Adrenal gland (tissue), 12 donors: Measurements from ENCODE around the gene CACNA1C. TPM values are rescaled to one million over a fixed set of nuclear protein-coding genes. Genes with fewer than 3 reads are reported as not detected.
A peak's percentile ranks its signal among the peaks of the same experiment; 100 is the strongest.

ENCODE experiments used
- DNase-seq, 7 donors: peaks; one replicate each; pipeline ENCODE4 v3.0.0-alpha.2; 2019 to 2020
- H3K27ac ChIP-seq, 5 donors: fragments of 200-600 bp; sonication (generic) in 4 of 5; 1 replicate in 3 of 5; 2 replicates in 2 of 5; pipeline versions ENCODE4 v1.5.1 to v1.8.0; 2016 to 2020; ENCODE audit warnings: mild to moderate bottlenecking in 1 of 5
- H3K27me3 ChIP-seq: fragments of 200-600 bp; 2 replicates; pipeline ENCODE4 v1.8.0; 2021
- H3K36me3 ChIP-seq, 2 donors: fragments of 200-600 bp; replicated peaks in 1 of 2; 1 replicate in 1 of 2; 2 replicates in 1 of 2; pipeline versions ENCODE4 v1.5.1 to v1.8.0; 2018 to 2022
- H3K4me1 ChIP-seq, 2 donors: fragments of 200-600 bp; replicated peaks in 1 of 2; 1 replicate in 1 of 2; 2 replicates in 1 of 2; pipeline versions ENCODE4 v1.5.1 to v1.8.0; 2018 to 2021
- H3K4me3 ChIP-seq, 4 donors: fragments of 200-600 bp; sonication (generic) in 3 of 4; one replicate each; pipeline ENCODE4 v1.5.1; 2016 to 2018
- H3K9me3 ChIP-seq, 3 donors: fragments of 200-600 bp; sonication (generic) in 1 of 3; replicated peaks in 1 of 3; 1 replicate in 2 of 3; 2 replicates in 1 of 3; pipeline versions ENCODE4 v1.5.1 to v1.8.0; 2016 to 2021
- POLR2A ChIP-seq, 2 donors: fragments of 450-650 bp; IDR thresholded peaks; one replicate each; pipeline ENCODE4 v1.6.1; 2017; ENCODE audit warnings: antibody characterized with exemption in 2 of 2, mild to moderate bottlenecking in 2 of 2, moderate library complexity in 1 of 2
- WGBS, 4 donors: extraction: QIAGEN DNeasy Blood & Tissue Kit in 2 of 4; methylation state at CpG; one replicate each; pipeline versions ENCODE4 v1.1.5 to v1.1.7; 2013 to 2017; 5-methylcytosine and 5-hydroxymethylcytosine counted together
- intact Hi-C, 2 donors: fragments of 100-400 bp; cut with DNase I; formaldehyde crosslinking; loops; one replicate each; pipeline versions ENCODE4 v1.14.1 to v1.15.0; 2022 to 2023
- polyA plus RNA-seq, 3 donors: library from polyadenylated mRNA; stranded (reverse); fragments of 200-250 nt in 2 of 3; fragments of 350-450 nt in 1 of 3; fragmentation: Illumina TruSeq in 1 of 3; extraction: RNeasy Lipid Tissue Mini Kit (QIAGEN cat#74804) in 1 of 3; gene quantifications; one replicate each; pipeline ENCODE4 v1.2.3, GENCODE V29; 2013 to 2014
- total RNA-seq, 9 donors: library from RNA; depleted of rRNA in 4 of 9; stranded (reverse); fragments of >200 nt in 4 of 9; fragments of 120-200 nt in 1 of 9; fragmentation: NEBNext Ultra II Directional in 1 of 9; extraction: Animal tissue kit (Norgen Biotek cat#: 25700) in 1 of 9; gene quantifications; one replicate each; pipeline versions ENCODE4 v1.1.0 to v1.2.4, GENCODE V29; 2013 to 2023
- TF ChIP-seq, protein P1 (sequence below), 6 experiments: fragments of 450-650 bp in 4 of 6; fragments of 200-600 bp in 2 of 6; sonication (generic) in 1 of 6; IDR thresholded peaks; 1 replicate in 5 of 6; 2 replicates in 1 of 6; pipeline versions ENCODE4 v1.5.1 to v1.8.0; 2016 to 2021; ENCODE audit warnings: antibody characterized with exemption in 6 of 6, mild to moderate bottlenecking in 2 of 6, moderate library complexity in 1 of 6
- donor health status: healthy with polysubstance abuse.
- donor health status: Bipolar disorder and iron deficiency.
- donor health status: DM: yes; HTN: yes; CAD: no.
- donor health status: DM: no; HTN: no; CAD: no.
- donor health status: DM: no; HTN: no; CAD: no.
- donor health status: DM: yes; HTN: yes; CAD: no.

Gene CACNA1C
- total and polyA plus RNA-seq, 12 donors = 1.4 to 5.8 (median 3.5) TPM

DNA sequence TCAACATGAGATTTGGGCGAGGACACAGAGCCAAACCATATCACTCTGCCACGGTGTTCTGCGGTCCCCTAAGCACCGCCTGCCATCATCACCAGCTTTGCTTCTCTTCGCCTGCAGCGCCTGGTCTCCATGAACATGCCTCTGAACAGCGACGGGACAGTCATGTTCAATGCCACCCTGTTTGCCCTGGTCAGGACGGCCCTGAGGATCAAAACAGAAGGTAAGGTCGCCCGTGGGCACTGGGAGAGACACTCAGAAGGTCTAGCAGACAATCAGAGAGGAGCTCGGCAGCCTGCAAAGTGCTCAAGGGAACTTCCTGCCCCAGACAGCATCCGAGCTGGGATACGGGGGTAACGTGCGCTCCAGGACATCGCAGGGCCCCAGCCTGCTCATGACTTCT is 616.0 kb downstream of the CACNA1C start:
- H3K4me3 ChIP-seq = no peak overlapping the region
- peak in 1 of 7 donors; percentile 21 for DNase-seq
- no peak overlapping the region for H3K27ac ChIP-seq
- no peaks in the 10 kb centered on the region for H3K27me3 ChIP-seq
- no peaks in the 10 kb centered on the region for H3K4me1 ChIP-seq
- H3K9me3 ChIP-seq = no peaks in the 10 kb centered on the region
- intact Hi-C loops = no loop called here
- 87 to 96% (median 91%) methylated on average over 16 to 17 of the region's 17 CpGs for WGBS, 4 donors
- no peak for TF ChIP-seq POLR2A (IDR thresholded peaks at IDR 0.05)
- TF ChIP-seq, protein P1, sequence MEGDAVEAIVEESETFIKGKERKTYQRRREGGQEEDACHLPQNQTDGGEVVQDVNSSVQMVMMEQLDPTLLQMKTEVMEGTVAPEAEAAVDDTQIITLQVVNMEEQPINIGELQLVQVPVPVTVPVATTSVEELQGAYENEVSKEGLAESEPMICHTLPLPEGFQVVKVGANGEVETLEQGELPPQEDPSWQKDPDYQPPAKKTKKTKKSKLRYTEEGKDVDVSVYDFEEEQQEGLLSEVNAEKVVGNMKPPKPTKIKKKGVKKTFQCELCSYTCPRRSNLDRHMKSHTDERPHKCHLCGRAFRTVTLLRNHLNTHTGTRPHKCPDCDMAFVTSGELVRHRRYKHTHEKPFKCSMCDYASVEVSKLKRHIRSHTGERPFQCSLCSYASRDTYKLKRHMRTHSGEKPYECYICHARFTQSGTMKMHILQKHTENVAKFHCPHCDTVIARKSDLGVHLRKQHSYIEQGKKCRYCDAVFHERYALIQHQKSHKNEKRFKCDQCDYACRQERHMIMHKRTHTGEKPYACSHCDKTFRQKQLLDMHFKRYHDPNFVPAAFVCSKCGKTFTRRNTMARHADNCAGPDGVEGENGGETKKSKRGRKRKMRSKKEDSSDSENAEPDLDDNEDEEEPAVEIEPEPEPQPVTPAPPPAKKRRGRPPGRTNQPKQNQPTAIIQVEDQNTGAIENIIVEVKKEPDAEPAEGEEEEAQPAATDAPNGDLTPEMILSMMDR (IDR thresholded peaks at IDR 0.05) = no peak
- H3K36me3 ChIP-seq = peaks cover 0 to 4% of the 10 kb centered on the region in 2 donors

DNA sequence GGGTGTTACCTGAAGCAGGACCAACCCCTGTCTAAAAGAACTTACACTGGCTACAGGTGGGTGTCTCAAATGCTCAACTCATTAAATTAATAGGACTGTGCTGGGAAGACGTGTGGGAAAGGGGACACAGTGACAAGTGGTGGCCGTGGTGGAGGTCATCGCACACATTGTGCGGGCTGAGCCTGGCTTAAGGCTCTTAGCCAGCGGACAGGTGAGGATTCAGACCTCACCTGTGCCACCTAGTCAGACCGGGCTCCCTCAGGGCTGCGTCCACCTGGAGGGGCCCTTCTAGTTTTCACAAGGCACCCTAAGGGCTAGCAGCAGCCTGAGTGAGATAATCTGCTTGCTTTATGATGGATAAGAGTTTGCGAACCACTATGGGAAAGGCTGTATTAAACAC is 616.8 kb downstream of the CACNA1C start:
- no peaks in the 10 kb centered on the region for H3K4me1 ChIP-seq
- H3K9me3 ChIP-seq = no peaks in the 10 kb centered on the region
- no peak overlapping the region for H3K4me3 ChIP-seq
- 85 to 94% (median 91%) methylated on average over 2 to 8 of the region's 8 CpGs for WGBS, 4 donors
- H3K27me3 ChIP-seq = no peaks in the 10 kb centered on the region
- intact Hi-C loops = no loop called here
- peak in 1 of 7 donors; percentile 9 for DNase-seq
- H3K27ac ChIP-seq = no peak overlapping the region
- H3K36me3 ChIP-seq = peaks cover 0 to 4% of the 10 kb centered on the region in 2 donors
- TF ChIP-seq POLR2A (IDR thresholded peaks at IDR 0.05) = no peak
- TF ChIP-seq, protein P1 (IDR thresholded peaks at IDR 0.05) = no peak

GRCh38 chr12:2672863-2673262 is 620.1 kb downstream of the CACNA1C start:
- DNase-seq = peak in 1 of 7 donors; percentile 27
- no peak overlapping the region for H3K4me3 ChIP-seq
- H3K27me3 ChIP-seq = no peaks in the 10 kb centered on the region
- WGBS, 4 donors = 92 to 96% (median 93%) methylated on average over 9 to 10 of the region's 10 CpGs
- H3K36me3 ChIP-seq = peaks cover 0 to 4% of the 10 kb centered on the region in 2 donors
- TF ChIP-seq, protein P1 (IDR thresholded peaks at IDR 0.05) = no peak
- no peak for TF ChIP-seq POLR2A (IDR thresholded peaks at IDR 0.05)
- H3K27ac ChIP-seq = no peak overlapping the region
- H3K4me1 ChIP-seq = no peaks in the 10 kb centered on the region
- no peaks in the 10 kb centered on the region for H3K9me3 ChIP-seq
- intact Hi-C loops = no loop called here

DNA sequence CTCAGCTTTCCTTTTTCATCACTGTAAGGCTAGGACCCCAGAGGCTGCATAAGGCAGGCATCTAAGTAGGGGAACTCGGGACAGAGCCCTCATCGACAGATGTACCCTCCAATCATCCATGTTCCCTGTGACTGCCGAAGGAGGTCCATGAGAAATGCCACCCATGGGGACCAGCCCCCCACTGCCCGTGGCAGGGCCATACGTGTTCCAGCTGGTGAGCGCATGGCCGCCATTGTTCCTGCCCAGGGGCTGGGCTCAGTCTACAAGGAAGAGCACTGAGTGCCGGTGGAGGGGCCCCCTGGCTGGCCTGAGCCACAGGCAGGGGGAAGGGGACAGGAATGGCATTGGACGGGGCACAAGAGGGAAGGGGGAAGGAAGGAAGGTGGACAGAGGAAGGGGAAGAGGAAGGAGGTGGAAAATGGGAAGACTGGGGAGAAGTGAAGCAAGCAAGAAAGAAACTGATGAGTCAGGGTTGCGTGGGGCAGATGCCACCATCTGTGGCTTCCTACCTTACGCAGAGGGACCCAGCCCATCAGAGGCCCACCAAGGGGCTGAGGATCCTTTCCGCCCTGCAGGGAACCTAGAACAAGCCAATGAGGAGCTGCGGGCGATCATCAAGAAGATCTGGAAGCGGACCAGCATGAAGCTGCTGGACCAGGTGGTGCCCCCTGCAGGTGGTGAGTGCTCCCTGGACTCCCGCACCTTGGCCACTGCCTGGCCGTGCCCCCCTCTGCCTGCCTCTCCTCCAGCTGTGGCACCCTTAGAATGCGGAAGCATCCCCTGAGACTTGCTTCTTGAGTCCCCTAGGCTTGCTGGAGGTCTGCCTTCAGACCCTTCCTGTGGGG is 621.4 kb downstream of the CACNA1C start:
- no peak overlapping the region for H3K4me3 ChIP-seq
- H3K4me1 ChIP-seq = no peaks in the 10 kb centered on the region
- WGBS, 4 donors = 87 to 93% (median 90%) methylated on average over 17 to 18 of the region's 18 CpGs
- TF ChIP-seq, protein P1 (IDR thresholded peaks at IDR 0.05) = no peak
- TF ChIP-seq POLR2A (IDR thresholded peaks at IDR 0.05) = no peak
- no peaks in the 10 kb centered on the region for H3K36me3 ChIP-seq
- DNase-seq = peak in 1 of 7 donors; percentile 39
- intact Hi-C loops = no loop called here
- H3K9me3 ChIP-seq = no peaks in the 10 kb centered on the region
- H3K27ac ChIP-seq = no peak overlapping the region
- no peaks in the 10 kb centered on the region for H3K27me3 ChIP-seq
